GM12878 (cell line): ENCODE data around the gene AEBP1.

Experiments used
- CHD1 ChIP-seq: IDR thresholded peaks from 2 replicates; pipeline ENCODE4 v1.6.1; 2012; ENCODE audit warnings: low read depth, low read length, improper control_type of control experiment
- CTCF ChIP-seq, 3 experiments: IDR thresholded peaks in 2 of 3; conservative IDR thresholded peaks in 1 of 3; 2 replicates each; pipeline ENCODE4 v1.5.1; 2011; ENCODE audit warnings: low read depth in 3 of 3, low read length in 3 of 3, mild to moderate bottlenecking in 3 of 3, control low read depth in 2 of 3, moderate library complexity in 2 of 3, inconsistent platforms in 1 of 3, mixed read lengths in 1 of 3; ENCODE audit not compliant: control insufficient read depth in 2 of 3, insufficient read depth in 1 of 3; ENCODE audit errors: extremely low read depth in 1 of 3
- POLR2A ChIP-seq: IDR thresholded peaks from 2 replicates; pipeline ENCODE4 v1.6.1; 2011; ENCODE audit warnings: low read depth, mild to moderate bottlenecking, low read length
- TF ChIP-seq, protein P1 (sequence below): IDR thresholded peaks from 2 replicates; pipeline ENCODE4 v1.6.1; 2012; ENCODE audit warnings: low read length, inconsistent platforms

DNA sequence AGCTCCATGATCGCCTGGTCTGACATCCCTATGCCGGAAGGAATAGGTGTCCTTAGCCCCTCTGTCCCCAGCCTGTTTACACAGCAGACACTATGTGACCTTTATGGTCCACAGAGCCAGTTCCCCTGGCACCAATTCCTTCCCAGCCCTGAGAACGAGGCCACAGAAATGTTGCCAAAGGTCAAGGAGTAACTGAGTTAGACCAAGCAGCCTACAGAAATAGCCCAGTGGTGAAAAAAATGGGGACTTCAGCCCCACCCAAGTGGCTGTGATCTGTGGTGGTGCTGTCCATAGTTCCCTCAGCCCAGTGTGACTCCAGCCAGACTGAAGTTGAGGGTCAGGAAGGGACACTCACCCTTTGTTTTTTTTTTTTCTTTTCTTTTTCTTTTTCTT is 41.2 kb upstream of the AEBP1 start:
- no peak for TF ChIP-seq CHD1
- no peak for TF ChIP-seq CTCF (IDR thresholded peaks at IDR 0.05 in 2 of 3, conservative IDR thresholded peaks at IDR 0.05 in 1 of 3; ENCODE audit: control insufficient read depth in 2 of 3, extremely low read depth in 1 of 3, insufficient read depth in 1 of 3, low read depth in 3 of 3, low read length in 3 of 3)
- TF ChIP-seq, protein P1, sequence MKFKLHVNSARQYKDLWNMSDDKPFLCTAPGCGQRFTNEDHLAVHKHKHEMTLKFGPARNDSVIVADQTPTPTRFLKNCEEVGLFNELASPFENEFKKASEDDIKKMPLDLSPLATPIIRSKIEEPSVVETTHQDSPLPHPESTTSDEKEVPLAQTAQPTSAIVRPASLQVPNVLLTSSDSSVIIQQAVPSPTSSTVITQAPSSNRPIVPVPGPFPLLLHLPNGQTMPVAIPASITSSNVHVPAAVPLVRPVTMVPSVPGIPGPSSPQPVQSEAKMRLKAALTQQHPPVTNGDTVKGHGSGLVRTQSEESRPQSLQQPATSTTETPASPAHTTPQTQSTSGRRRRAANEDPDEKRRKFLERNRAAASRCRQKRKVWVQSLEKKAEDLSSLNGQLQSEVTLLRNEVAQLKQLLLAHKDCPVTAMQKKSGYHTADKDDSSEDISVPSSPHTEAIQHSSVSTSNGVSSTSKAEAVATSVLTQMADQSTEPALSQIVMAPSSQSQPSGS = no peak
- TF ChIP-seq POLR2A = no peak
